PFSK-1 (cell line): ENCODE data around the gene ETFA.

ENCODE experiments used
- FOXP2 ChIP-seq: optimal IDR thresholded peaks from 2 replicates; pipeline ENCODE3; 2011; ENCODE audit warnings: borderline replicate concordance, control low read depth, inconsistent platforms; ENCODE audit not compliant: insufficient read depth; ENCODE audit errors: extremely low read length, extremely low read depth
- POLR2AphosphoS5 ChIP-seq: IDR thresholded peaks from 2 replicates; pipeline ENCODE4 v1.6.1; 2012; ENCODE audit warnings: low read depth, mild to moderate bottlenecking, control low read depth, low read length, moderate library complexity
- SIN3A ChIP-seq: IDR thresholded peaks from 2 replicates; pipeline ENCODE4 v1.6.1; 2012; ENCODE audit warnings: mild to moderate bottlenecking, low read length, moderate library complexity, borderline replicate concordance; ENCODE audit not compliant: insufficient read depth
- TAF1 ChIP-seq: IDR thresholded peaks from 2 replicates; pipeline ENCODE4 v1.6.1; 2012; ENCODE audit warnings: low read length, control low read depth, borderline replicate concordance; ENCODE audit not compliant: insufficient read depth
- TF ChIP-seq, protein P1 (sequence below), 2 experiments: IDR thresholded peaks; 2 replicates each; pipeline versions ENCODE4 v1.6.1 to v1.8.0; 2011 to 2012; ENCODE audit warnings: low read depth in 2 of 2, low read length in 2 of 2, control low read depth in 1 of 2, inconsistent platforms in 1 of 2, mild to moderate bottlenecking in 1 of 2, moderate library complexity in 1 of 2; ENCODE audit not compliant: insufficient read depth in 1 of 2

ETFA gene

DNA sequence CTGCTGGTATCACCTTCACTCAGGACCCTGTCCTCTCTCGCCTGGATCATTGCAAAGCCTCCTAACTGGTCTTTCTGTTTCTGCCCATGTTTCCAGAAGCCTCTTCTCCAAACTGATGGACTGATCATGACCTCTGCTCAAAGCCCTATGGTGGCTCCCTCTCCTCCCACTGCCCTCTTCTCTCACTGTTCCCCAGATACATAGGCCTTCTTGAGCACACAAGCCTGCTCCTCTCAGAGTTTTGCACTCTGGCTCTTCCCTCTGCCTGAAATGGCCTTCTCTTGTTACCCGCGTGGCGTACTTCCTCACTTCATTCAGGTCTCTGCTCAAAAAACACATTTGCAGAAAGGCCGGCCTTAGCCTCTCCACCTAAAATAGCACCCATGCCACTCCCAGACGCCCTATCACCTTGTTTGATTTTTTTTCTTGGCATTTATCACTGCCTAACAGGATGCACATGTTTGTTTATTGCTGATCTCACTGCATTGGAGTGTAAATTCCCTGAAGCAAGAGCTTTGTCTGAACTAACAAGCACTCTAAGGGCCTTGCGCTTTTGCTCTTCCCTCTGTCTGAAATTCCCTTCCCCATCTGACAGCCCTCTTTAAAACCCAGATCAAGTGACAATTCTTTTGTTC is 1.4 kb upstream of the ETFA start:
- no peak for TF ChIP-seq POLR2AphosphoS5
- TF ChIP-seq, protein P1, sequence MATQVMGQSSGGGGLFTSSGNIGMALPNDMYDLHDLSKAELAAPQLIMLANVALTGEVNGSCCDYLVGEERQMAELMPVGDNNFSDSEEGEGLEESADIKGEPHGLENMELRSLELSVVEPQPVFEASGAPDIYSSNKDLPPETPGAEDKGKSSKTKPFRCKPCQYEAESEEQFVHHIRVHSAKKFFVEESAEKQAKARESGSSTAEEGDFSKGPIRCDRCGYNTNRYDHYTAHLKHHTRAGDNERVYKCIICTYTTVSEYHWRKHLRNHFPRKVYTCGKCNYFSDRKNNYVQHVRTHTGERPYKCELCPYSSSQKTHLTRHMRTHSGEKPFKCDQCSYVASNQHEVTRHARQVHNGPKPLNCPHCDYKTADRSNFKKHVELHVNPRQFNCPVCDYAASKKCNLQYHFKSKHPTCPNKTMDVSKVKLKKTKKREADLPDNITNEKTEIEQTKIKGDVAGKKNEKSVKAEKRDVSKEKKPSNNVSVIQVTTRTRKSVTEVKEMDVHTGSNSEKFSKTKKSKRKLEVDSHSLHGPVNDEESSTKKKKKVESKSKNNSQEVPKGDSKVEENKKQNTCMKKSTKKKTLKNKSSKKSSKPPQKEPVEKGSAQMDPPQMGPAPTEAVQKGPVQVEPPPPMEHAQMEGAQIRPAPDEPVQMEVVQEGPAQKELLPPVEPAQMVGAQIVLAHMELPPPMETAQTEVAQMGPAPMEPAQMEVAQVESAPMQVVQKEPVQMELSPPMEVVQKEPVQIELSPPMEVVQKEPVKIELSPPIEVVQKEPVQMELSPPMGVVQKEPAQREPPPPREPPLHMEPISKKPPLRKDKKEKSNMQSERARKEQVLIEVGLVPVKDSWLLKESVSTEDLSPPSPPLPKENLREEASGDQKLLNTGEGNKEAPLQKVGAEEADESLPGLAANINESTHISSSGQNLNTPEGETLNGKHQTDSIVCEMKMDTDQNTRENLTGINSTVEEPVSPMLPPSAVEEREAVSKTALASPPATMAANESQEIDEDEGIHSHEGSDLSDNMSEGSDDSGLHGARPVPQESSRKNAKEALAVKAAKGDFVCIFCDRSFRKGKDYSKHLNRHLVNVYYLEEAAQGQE (IDR thresholded peaks at IDR 0.05; ENCODE audit: insufficient read depth in 1 of 2, low read depth in 2 of 2, low read length in 2 of 2): no peak

DNA sequence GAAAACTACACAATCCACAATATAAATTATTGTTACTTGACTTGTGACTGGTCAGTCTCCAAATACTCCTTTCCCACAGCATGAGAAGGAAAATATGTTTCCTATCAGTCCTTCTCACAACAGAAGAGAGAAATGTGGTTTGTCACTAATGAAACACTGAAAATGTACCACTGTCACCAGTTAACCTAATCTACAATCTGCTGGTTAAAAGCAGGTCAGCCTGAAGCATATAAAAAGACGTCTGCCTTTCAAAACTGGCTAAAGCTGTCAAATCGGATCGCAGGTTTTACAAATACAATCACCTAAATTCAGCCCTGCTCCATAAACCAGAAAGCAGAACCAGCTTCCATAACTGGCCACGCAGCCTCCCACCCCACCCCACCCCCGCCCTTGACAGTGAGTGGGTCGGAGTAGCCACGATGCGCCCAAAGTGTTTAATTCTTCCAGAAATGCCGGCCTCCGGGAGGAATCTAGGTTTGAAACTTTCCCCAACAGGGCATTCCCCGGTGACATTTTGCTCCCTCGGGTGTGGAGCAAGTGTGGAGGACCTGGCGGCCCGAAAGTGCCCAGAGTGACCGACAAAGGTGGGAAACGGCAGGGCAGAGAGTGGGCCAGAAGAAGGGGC is 682 bp downstream of the ETFA start:
- no peak for TF ChIP-seq FOXP2
- no peak for TF ChIP-seq TAF1
- TF ChIP-seq SIN3A: no peak
- TF ChIP-seq, protein P1 (IDR thresholded peaks at IDR 0.05; ENCODE audit: insufficient read depth in 1 of 2, low read depth in 2 of 2, low read length in 2 of 2): peak in 1 of 2 experiments; percentile 3; a peak in 1 of 4 replicates

DNA sequence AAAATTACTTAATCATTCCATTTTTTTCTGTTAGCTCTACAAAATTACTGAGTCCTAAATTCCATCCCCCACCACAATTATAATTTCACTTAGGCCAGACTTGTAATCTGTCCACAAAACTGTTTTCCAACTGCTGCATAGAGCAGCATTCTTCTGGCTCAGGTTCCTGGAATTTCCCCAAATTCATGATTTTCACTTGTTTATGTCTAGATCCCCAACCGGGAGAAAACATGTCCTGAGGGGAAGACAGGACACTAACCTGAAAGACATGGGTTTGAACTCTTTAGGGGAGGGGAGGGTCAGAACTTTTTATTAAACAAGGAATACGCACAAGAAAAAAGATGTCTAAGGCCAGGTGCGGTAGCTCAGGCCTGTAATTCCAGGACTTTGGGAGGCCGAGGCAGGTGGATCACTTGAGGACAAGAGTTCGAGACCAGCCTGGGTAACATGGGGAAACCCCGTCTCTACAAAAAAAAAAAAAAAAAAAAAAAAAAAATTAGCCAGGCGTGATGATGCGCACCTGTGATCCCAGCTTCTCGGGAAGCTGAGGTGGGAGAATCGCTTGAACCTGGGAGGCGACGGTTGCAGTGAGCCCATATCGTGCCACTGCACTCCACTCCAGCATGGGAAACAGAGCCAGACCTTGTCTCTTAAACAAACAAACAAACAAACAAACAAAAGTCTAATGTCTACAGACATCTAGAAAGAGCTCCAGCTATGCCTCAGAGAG is 1.5 kb downstream of the ETFA start:
- TF ChIP-seq, protein P1 (IDR thresholded peaks at IDR 0.05; ENCODE audit: insufficient read depth in 1 of 2, low read depth in 2 of 2, low read length in 2 of 2): no peak
- TF ChIP-seq TAF1: no peak
- TF ChIP-seq FOXP2: no peak
- no peak for TF ChIP-seq POLR2AphosphoS5
- TF ChIP-seq SIN3A: no peak

DNA sequence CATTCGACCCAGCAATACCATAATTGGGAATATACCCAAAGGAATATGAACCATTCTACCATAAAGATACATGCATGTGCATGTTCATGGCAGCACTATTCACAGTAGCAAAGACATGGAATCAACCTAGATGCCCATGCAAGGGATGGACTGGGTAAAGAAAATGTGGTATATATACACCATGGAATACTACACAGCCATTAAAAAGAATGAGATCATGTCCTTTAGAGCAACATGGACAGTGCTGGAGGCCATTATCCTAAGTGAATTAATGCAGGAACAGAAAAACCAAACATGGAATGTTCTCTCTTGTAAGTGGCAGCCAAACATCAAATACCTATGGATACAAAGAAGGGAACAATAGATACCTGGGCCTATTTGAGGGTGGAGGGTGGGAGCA is 7.4 kb downstream of the ETFA start:
- TF ChIP-seq SIN3A (no peak), TAF1 (no peak), FOXP2 (no peak), POLR2AphosphoS5 (no peak)
- TF ChIP-seq, protein P1 (IDR thresholded peaks at IDR 0.05; ENCODE audit: insufficient read depth in 1 of 2, low read depth in 2 of 2, low read length in 2 of 2): no peak
